ENCODE results near the gene MCTP1. TPM values are rescaled to one million over a fixed set of nuclear protein-coding genes. Genes with fewer than 3 reads are reported as not detected.

Gene MCTP1
- total and polyA plus RNA-seq, 9 of the 15 experiments (the other 6 are each of a cell fraction or from before 2014, with no cell fraction given): 0.04 to 0.93 (median 0.06) TPM; not detected in 4

- in situ Hi-C loops (cut with MboI) (loop anchor here (25.0 kb wide), 1 partner anchor 1158 kb away; the partner anchor contains the start of genes NR2F1 and NR2F1-AS1), intact Hi-C loops (cut with micrococcal nuclease) (no loop called here)
- Histone ChIP-seq H3K27me3 (ENCODE audit: control insufficient read depth in 2 of 2, insufficient read depth in 2 of 2, low read length in 2 of 2) (no peaks in the 10 kb centered on the region), H4K20me1 (replicated peaks; ENCODE audit: control insufficient read depth, insufficient read depth, low read length) (no peaks in the 10 kb centered on the region), H3K9me3 (replicated peaks; ENCODE audit: control insufficient read depth, insufficient read depth, low read depth, low read length) (no peaks in the 10 kb centered on the region), H3K79me2 (ENCODE audit: control insufficient read depth, insufficient read depth, low read length) (no peaks in the 10 kb centered on the region), H3K4me1 (replicated peaks in 1 of 2; ENCODE audit: control insufficient read depth in 2 of 2, insufficient read depth in 2 of 2, low read length in 2 of 2) (peaks cover 0 to 3% of the 10 kb centered on the region in 2 experiments; a peak in 1 of 5 replicates), H3K27ac (ENCODE audit: extremely low read depth, low read depth, low read length) (no peak overlapping the region), H2AFZ (ENCODE audit: low read depth, low read length) (no peak overlapping the region), H3K4me2 (ENCODE audit: insufficient read depth, low read length) (no peak overlapping the region), H3K9me1 (ENCODE audit: control insufficient read depth, insufficient read depth, low read length) (no peaks in the 10 kb centered on the region), H3K36me3 (ENCODE audit: control insufficient read depth, insufficient read depth, low read length) (no peaks in the 10 kb centered on the region), H3K4me3 (no peak overlapping the region), H3K9ac (ENCODE audit: insufficient read depth in 1 of 2, low read depth in 2 of 2, low read length in 2 of 2) (no peak overlapping the region)
- peak; percentile 24; the same call in 2 of the 3 replicates for ATAC-seq
- no TSS peak for BruUV-seq (replicated peaks)
- FAIRE-seq: no peak
- 21% methylated on average over 2 of the region's 2 CpGs for WGBS (ENCODE audit: insufficient coverage, low coverage, missing lambda C conversion rate)
- no peak for DNase-seq (ENCODE audit: extremely low read depth in 1 of 4, low spot score in 3 of 4)
- ChIA-PET POLR2A (no interaction called here), CTCF (ENCODE audit: low intra/inter-chr PET ratio) (interaction anchor here (0.5 kb wide), 1 partner anchor 1187 kb away, joined by 6 read pairs; no protein-coding TSS in a partner anchor)
- TF ChIP-seq GABPA (tag; conservative IDR thresholded peaks at IDR 0.05; ENCODE audit: low read depth) (no peak), NCOA4 (IDR thresholded peaks at IDR 0.05; ENCODE audit: partially characterized antibody) (no peak), HES1 (IDR thresholded peaks at IDR 0.05; ENCODE audit: low read depth) (no peak), NR3C1 (CRISPR knock-in tag; IDR thresholded peaks at IDR 0.05) (no peak), ARID2 (IDR thresholded peaks at IDR 0.05) (no peak), CHD1 (IDR thresholded peaks at IDR 0.05; ENCODE audit: low read length) (no peak), ZNF778 (CRISPR knock-in tag; IDR thresholded peaks at IDR 0.05) (no peak), PTRF (tag; IDR thresholded peaks at IDR 0.05) (no peak), ARID1B (IDR thresholded peaks at IDR 0.05) (no peak), RUNX1 (IDR thresholded peaks at IDR 0.05; ENCODE audit: low read depth) (no peak), ZNF445 (CRISPR knock-in tag; IDR thresholded peaks at IDR 0.05; ENCODE audit: low read depth) (no peak), MEF2D (tag; conservative IDR thresholded peaks at IDR 0.05; ENCODE audit: low read depth) (no peak), TEAD2 (tag; IDR thresholded peaks at IDR 0.05) (no peak), NR0B1 (IDR thresholded peaks at IDR 0.05; ENCODE audit: partially characterized antibody) (no peak), ZNF384 (IDR thresholded peaks at IDR 0.05; ENCODE audit: low read depth, low read length) (no peak), TAF15 (IDR thresholded peaks at IDR 0.05; ENCODE audit: low read depth, low read length) (no peak)
- TF ChIP-seq, protein P1, sequence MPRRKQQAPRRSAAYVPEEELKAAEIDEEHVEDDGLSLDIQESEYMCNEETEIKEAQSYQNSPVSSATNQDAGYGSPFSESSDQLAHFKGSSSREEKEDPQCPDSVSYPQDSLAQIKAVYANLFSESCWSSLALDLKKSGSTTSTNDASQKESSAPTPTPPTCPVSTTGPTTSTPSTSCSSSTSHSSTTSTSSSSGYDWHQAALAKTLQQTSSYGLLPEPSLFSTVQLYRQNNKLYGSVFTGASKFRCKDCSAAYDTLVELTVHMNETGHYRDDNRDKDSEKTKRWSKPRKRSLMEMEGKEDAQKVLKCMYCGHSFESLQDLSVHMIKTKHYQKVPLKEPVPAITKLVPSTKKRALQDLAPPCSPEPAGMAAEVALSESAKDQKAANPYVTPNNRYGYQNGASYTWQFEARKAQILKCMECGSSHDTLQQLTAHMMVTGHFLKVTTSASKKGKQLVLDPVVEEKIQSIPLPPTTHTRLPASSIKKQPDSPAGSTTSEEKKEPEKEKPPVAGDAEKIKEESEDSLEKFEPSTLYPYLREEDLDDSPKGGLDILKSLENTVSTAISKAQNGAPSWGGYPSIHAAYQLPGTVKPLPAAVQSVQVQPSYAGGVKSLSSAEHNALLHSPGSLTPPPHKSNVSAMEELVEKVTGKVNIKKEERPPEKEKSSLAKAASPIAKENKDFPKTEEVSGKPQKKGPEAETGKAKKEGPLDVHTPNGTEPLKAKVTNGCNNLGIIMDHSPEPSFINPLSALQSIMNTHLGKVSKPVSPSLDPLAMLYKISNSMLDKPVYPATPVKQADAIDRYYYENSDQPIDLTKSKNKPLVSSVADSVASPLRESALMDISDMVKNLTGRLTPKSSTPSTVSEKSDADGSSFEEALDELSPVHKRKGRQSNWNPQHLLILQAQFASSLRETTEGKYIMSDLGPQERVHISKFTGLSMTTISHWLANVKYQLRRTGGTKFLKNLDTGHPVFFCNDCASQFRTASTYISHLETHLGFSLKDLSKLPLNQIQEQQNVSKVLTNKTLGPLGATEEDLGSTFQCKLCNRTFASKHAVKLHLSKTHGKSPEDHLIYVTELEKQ (CRISPR knock-in tag; IDR thresholded peaks at IDR 0.05): no peak
- TF ChIP-seq, protein P2, sequence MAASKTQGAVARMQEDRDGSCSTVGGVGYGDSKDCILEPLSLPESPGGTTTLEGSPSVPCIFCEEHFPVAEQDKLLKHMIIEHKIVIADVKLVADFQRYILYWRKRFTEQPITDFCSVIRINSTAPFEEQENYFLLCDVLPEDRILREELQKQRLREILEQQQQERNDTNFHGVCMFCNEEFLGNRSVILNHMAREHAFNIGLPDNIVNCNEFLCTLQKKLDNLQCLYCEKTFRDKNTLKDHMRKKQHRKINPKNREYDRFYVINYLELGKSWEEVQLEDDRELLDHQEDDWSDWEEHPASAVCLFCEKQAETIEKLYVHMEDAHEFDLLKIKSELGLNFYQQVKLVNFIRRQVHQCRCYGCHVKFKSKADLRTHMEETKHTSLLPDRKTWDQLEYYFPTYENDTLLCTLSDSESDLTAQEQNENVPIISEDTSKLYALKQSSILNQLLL (CRISPR knock-in tag; IDR thresholded peaks at IDR 0.05; ENCODE audit: borderline replicate concordance): no peak
Observed at GRCh38 chr5:94744906-94745305, 540.0 kb downstream of the MCTP1 start.
